Body of pancreas (tissue), 4 donors: Measurements from ENCODE around the gene SLC26A11.

Experiments
- POLR2A ChIP-seq, 3 donors: fragments of 450-650 bp; IDR thresholded peaks; one replicate each; pipeline ENCODE4 v1.6.1; 2016; ENCODE audit warnings: antibody characterized with exemption in 3 of 3, mild to moderate bottlenecking in 2 of 3
- TF ChIP-seq, protein P1 (sequence below), 7 experiments: fragments of 450-650 bp in 4 of 7; fragments of 200-600 bp in 3 of 7; sonication (generic) in 3 of 7; IDR thresholded peaks; one replicate each; pipeline ENCODE4 v1.5.1; 2016 to 2019; ENCODE audit warnings: antibody characterized with exemption in 7 of 7

- no peak for TF ChIP-seq POLR2A (IDR thresholded peaks at IDR 0.05)
- TF ChIP-seq, protein P1, sequence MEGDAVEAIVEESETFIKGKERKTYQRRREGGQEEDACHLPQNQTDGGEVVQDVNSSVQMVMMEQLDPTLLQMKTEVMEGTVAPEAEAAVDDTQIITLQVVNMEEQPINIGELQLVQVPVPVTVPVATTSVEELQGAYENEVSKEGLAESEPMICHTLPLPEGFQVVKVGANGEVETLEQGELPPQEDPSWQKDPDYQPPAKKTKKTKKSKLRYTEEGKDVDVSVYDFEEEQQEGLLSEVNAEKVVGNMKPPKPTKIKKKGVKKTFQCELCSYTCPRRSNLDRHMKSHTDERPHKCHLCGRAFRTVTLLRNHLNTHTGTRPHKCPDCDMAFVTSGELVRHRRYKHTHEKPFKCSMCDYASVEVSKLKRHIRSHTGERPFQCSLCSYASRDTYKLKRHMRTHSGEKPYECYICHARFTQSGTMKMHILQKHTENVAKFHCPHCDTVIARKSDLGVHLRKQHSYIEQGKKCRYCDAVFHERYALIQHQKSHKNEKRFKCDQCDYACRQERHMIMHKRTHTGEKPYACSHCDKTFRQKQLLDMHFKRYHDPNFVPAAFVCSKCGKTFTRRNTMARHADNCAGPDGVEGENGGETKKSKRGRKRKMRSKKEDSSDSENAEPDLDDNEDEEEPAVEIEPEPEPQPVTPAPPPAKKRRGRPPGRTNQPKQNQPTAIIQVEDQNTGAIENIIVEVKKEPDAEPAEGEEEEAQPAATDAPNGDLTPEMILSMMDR (IDR thresholded peaks at IDR 0.05) = no peak
Measured at GRCh38 chr17:80183581-80184422, 36.4 kb upstream of the SLC26A11 start.
